Activated T-cell treated with anti-CD3 and anti-CD28 coated beads, Interleukin-2, amount 50 U/mL, for 4 hours (primary cell): ENCODE measurements around the gene PDE2A. TPM values are rescaled to one million over a fixed set of nuclear protein-coding genes. Genes with fewer than 3 reads are reported as not detected.

Experiments
- ATAC-seq, 2 donors: fragments of 200-7000 bp; cut with Tn5 transposase; one replicate each; pipeline ENCODE4 v1.10.0; 2021
- DNase-seq: peaks from one replicate; pipeline ENCODE4 v3.0.0-alpha.2; 2020
- H3K27me3 Mint-ChIP-seq: one replicate; pipeline ENCODE4 v1.8.0; 2021; ENCODE audit warnings: low read depth, mixed read lengths
- H3K36me3 Mint-ChIP-seq: one replicate; pipeline ENCODE4 v1.8.0; 2022; ENCODE audit warnings: mixed read lengths; ENCODE audit not compliant: insufficient read depth
- H3K4me1 Mint-ChIP-seq: one replicate; pipeline ENCODE4 v1.8.0; 2021; ENCODE audit warnings: low read depth, mixed read lengths
- H3K4me3 Mint-ChIP-seq: one replicate; pipeline ENCODE4 v1.8.0; 2021; ENCODE audit warnings: mild to moderate bottlenecking, moderate library complexity, mixed read lengths
- H3K9me3 Mint-ChIP-seq: one replicate; pipeline ENCODE4 v1.8.0; 2021; ENCODE audit warnings: mixed read lengths
- total RNA-seq, 3 donors: library from RNA; stranded (reverse); gene quantifications; one replicate each; pipeline ENCODE4 v1.2.1, GENCODE V29; 2021

PDE2A gene
- total RNA-seq, 3 donors from 2014 or later, result 0.53 to 0.71 (median 0.60) TPM

DNA sequence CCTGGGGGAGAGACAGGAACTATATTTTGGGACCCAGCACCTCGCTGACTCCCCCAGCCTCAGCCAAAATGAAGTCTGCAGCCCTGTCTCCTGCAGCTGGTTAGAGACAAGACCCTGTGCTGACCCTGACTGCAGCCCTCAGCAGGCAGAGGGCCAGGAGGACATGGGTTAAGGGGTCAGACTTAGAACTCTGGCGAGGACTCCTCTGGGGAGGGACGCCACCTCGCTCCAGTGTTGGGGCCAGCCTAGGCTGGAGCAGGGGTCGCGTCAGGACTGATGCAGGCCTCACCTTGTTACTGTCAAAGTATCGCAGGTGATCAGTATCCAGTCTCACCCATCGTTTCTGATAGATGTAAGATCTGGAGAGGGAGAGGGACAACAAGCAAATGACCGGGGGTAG is 36.9 kb upstream of the PDE2A start:
- H3K36me3 Mint-ChIP-seq, result peaks cover 36% of the 10 kb centered on the region
- H3K9me3 Mint-ChIP-seq, result no peaks in the 10 kb centered on the region
- no peak overlapping the region for H3K4me3 Mint-ChIP-seq
- DNase-seq (no peak), ATAC-seq (no peak)
- H3K4me1 Mint-ChIP-seq, result peaks cover 12% of the 10 kb centered on the region
- no peaks in the 10 kb centered on the region for H3K27me3 Mint-ChIP-seq

DNA sequence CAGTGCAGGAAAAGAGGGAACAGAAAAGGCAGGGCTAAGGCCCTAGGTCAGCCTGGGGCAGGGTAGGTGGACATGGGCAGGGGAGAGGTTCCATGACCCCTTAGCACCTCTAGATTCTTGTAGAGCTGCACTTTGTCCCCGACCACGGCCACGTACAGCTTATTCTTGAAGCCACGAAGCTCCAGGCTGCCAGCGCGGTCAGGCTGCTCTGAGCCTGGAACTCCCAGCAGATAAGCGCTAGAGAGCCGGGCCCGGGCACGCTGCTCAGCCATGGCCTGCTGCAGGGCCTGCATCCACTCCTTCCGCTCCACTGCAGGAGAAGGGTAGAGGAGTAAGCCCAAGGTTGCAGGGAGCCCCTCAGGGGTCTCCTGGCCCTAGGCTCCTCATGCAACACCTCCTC is 36.1 kb upstream of the PDE2A start:
- H3K4me1 Mint-ChIP-seq, result peaks cover 8% of the 10 kb centered on the region
- no peak for ATAC-seq
- no peaks in the 10 kb centered on the region for H3K9me3 Mint-ChIP-seq
- no peaks in the 10 kb centered on the region for H3K27me3 Mint-ChIP-seq
- H3K36me3 Mint-ChIP-seq, result peaks cover 40% of the 10 kb centered on the region
- H3K4me3 Mint-ChIP-seq, result no peak overlapping the region
- no peak for DNase-seq

DNA sequence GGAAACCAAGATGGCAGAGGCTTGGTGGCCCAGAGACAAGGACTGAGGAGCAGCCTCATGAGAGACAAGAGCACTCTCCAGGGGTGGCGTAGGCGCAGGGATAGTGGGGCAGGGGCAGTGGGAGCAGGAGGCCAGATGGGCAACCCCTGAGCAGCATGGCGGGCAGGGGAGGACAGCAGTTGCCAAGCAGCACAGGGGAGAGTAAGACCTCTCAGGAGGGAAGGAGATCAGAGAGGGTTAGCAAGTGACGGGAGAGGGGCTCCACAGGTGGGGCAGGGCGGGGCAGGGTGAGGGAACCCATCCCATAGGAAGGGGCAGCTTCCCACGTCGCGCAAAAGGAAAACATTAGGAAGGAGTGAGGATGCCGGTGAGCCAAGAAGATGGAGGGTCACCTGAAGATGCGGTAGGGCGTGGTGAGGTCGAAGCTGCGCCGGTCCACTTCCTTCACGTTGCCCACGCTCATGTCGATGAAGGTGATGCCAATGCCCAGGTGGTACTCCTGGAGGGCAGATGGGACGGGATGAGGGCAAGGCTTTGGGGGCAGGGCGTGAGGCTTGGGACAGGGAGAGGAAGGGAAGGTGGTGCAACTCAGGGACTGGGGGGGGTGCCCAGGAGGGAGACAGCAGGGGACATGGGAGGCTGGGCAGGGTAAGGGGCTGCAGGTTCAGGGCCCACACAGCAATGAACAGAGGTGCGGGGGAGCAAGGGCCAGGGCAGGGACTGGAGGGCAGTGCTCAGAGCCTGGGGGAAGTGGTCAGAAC is 35.4 kb upstream of the PDE2A start:
- no peak overlapping the region for H3K4me3 Mint-ChIP-seq
- no peak for DNase-seq
- H3K36me3 Mint-ChIP-seq, result peaks cover 43% of the 10 kb centered on the region

DNA sequence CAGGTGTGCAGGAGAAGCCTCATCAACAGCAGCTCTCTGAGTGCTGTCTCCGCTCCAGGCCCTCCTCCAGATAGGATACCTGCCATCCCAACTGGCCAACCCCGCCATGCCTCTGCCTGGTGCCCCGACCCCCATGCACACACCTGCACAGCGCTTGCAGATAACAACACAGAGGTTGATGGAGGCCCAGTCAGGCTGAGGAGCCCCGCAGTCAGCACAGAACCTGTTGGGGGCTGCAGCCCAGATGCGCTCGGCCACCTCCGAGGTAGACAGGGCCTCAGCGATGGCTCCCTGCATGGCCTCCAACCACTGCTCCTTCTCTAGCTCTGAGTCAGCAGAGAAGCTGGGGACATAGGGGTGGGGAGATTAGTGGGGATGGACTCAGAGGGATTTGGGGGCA is 32.8 kb upstream of the PDE2A start:
- Mint-ChIP-seq H3K4me3 (no peak overlapping the region), H3K27me3 (no peaks in the 10 kb centered on the region), H3K9me3 (no peaks in the 10 kb centered on the region), H3K4me1 (no peaks in the 10 kb centered on the region), H3K36me3 (peaks cover 45% of the 10 kb centered on the region)
- no peak for ATAC-seq
- no peak for DNase-seq

More for the DNA sequence above, 35.4 kb upstream of the PDE2A start:
- Mint-ChIP-seq H3K9me3 (no peaks in the 10 kb centered on the region), H3K27me3 (no peaks in the 10 kb centered on the region), H3K4me1 (peaks cover 3% of the 10 kb centered on the region)
- ATAC-seq, result no peak

DNA sequence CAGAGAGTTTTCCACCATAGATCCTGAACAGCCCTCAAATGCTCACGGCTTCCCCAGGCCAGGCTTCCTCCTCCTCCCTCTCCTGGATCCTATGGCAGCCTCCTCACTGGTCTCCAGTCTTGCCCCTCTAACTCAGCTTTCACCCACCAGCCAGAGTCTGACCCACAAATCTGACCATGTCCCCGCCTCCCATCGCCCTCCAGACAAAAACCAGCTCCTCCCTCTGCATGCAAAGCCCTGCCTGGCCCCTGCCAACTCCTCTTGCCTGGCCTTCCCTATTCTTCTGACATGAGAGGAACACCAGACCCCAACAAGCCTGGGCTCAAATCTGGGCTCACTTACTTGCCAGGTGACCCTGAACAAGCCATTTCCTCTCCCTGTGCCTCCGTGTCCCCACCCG is 32.4 kb upstream of the PDE2A start:
- Mint-ChIP-seq H3K4me1 (no peaks in the 10 kb centered on the region), H3K9me3 (no peaks in the 10 kb centered on the region), H3K4me3 (no peak overlapping the region), H3K27me3 (no peaks in the 10 kb centered on the region), H3K36me3 (peaks cover 45% of the 10 kb centered on the region)
- DNase-seq (no peak), ATAC-seq (no peak)

DNA sequence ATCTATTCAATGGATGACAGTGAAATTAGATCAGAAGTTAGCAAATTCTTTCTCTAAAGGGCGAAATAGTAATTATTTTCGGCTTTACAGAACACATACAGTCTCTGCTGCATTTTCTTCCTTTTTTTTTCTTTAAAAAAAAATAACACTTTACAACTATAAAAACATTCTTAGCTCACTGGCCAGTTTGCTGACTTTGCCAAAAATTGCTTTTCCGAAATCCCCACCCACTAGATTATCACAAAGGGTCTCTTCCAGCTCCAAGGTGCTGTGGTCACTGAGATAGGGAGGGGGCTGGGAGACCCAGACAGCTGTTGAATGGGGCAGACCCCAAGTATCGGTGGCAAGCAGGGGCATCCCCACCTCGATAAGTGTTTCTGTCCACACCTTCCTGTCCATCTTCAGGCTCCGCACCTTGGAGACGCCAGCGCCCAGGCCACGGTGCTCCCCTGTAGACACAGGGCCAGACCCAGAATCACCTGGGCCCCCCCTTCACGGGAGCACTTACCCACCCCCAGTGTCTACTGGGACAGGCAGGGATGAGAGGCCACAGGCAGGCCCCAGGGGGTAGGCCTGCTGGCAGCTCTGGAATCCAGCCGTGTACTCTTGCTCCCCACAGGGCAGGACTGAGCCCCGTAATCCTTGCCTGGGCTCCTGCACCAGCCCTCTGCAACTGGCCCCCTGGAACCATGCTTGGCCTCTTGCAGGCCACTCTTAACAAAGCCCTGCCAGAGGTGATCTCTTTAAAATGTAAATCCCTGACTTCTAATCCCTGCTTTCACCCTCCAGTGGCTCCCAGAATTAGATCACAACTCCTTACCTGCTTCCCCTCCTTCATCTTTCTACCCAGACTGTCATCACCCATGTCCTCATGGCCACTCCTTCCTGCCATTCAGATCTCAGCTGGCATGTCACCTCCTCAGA is 31.5 kb upstream of the PDE2A start:
- H3K4me3 Mint-ChIP-seq, result no peak overlapping the region
- no peaks in the 10 kb centered on the region for H3K9me3 Mint-ChIP-seq
- no peaks in the 10 kb centered on the region for H3K27me3 Mint-ChIP-seq
- no peaks in the 10 kb centered on the region for H3K4me1 Mint-ChIP-seq
- ATAC-seq, result no peak
- DNase-seq, result no peak
- peaks cover 42% of the 10 kb centered on the region for H3K36me3 Mint-ChIP-seq

DNA sequence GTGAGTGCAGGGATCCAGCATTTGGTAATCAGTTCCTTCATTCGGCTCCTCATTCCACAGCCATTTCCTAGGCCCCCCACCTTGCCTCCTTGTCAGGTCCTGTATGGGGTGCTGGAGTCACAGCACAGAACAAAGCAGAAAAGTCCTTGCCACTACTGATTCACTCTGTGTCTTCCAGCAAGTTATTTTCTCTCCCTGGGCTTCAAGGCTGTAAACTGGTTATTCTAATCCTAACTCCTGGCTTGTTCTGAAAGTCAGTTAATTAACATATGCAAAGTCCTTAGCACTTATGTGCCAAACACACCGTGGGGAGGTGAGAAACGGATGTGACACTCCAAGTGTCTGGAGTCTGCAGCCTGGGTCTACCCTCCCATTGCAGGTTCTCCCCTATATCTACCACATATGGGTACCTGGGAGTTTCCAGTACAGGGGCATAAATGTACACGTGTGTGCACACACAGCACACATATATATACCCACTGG is 30.6 kb upstream of the PDE2A start:
- H3K9me3 Mint-ChIP-seq, result no peaks in the 10 kb centered on the region
- no peak overlapping the region for H3K4me3 Mint-ChIP-seq
- H3K36me3 Mint-ChIP-seq, result peaks cover 45% of the 10 kb centered on the region
- DNase-seq (no peak), ATAC-seq (no peak)
- H3K4me1 Mint-ChIP-seq, result no peaks in the 10 kb centered on the region
- no peaks in the 10 kb centered on the region for H3K27me3 Mint-ChIP-seq

DNA sequence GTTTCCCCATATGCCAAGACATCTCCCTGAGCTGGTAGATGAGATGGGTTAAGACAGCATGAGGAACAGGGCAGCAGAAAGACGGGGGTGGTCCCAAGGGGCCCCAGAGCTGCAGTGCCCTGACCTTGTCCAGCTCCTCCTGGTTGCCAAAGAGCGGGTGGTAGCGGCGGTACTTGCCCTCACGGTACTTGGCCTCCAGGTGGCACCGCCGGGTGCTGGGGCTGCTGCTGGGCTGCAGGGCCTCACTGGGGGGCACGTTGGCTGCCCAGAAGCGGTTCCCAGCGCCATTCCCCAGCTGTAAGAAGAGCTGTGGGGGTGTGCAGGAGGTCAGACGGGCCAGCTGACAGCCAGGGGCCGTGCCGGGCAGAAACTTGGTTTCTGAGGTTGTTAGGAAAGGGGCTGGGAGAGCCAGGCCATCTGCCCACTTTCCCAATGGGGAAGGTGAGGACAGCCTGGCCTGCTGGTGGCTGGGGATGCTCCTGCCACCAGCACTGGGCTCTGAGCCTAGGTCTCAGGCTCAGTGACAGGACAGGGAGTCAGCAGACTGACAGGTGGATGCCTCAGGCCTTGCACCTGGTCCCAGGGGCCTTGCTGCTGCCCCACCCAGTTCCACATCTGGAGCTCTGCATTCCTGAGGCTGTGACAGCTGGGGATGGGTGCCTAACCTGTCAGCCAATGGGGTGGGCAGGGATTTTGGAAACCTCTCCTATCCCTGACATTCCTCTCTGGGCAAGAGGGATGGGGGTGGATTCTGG is 30.0 kb upstream of the PDE2A start:
- Mint-ChIP-seq H3K9me3 (no peaks in the 10 kb centered on the region), H3K27me3 (no peaks in the 10 kb centered on the region), H3K4me3 (no peak overlapping the region), H3K4me1 (no peaks in the 10 kb centered on the region), H3K36me3 (peaks cover 46% of the 10 kb centered on the region)
- no peak for DNase-seq
- no peak for ATAC-seq

DNA sequence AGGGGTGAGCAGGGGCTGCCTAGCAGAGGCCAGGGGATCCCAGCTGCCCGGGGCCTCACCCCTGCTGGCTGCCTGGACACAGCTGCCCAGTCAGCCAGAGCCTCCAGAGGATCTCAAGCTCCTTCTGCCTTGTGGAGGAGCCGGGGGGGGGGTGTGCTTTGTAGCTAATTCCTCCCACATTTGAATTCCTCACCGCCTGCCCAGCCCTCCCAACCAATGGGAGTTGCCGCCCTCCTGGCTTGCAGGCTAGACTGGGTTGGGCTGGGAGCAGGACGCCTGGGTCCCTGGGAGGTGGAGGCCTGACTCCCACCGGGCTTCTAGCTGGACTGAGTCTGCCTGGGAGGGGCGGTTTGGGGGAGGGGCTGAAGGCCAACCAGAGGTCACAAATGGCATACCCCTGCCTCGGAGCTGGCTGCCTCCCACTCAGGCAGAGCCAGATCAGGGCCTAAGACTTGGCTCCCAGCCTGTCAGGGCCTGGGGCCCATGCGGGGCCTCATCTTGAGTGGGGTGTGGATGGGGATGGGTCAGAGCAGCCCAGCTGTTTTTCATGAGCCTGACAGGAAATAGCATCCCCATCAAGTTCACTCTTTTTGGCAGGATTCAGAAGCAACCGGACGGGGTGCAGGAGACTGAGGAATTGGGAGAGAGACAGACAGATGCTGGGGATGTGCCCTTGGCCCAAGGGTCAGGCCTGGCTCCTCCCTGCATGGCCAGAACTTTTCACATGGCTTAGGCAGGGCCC is 29.2 kb upstream of the PDE2A start:
- no peaks in the 10 kb centered on the region for H3K27me3 Mint-ChIP-seq
- H3K4me3 Mint-ChIP-seq, result no peak overlapping the region
- ATAC-seq (no peak), DNase-seq (no peak)
- peaks cover 49% of the 10 kb centered on the region for H3K36me3 Mint-ChIP-seq
- no peaks in the 10 kb centered on the region for H3K9me3 Mint-ChIP-seq
- H3K4me1 Mint-ChIP-seq, result no peaks in the 10 kb centered on the region

DNA sequence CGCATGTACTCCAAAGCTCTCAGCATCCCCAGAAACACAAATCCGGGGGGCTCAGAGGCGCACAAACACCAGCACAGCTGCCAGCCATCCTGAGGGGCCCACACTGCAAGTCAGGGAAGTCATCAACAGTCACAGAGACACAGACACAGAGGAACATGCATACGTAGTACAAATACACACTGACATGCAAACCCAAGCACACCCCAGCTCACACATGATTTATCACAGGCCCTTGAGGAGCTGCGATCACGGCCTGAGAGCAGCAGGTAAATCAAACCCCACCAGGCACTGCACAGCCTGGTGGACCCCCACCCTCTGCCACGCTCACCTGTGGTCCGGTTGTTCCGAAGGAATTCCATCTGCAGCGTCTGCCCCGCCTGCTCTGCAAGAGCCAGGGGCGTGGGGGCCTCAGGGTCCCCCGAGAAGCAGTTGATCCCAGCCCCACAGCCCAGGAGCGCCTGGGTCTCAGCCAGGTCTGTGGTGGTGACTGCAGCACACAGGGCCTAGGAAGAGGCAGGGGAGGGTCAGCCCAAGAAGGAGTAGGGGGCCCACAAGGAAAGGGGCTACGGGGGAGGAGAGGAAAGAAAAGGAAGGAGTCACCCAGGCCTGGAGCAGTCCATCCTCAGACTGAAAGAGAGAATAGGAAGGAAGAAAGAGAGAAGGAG is 28.5 kb upstream of the PDE2A start:
- ATAC-seq, result no peak
- Mint-ChIP-seq H3K4me1 (no peaks in the 10 kb centered on the region), H3K9me3 (no peaks in the 10 kb centered on the region), H3K27me3 (no peaks in the 10 kb centered on the region), H3K36me3 (peaks cover 49% of the 10 kb centered on the region), H3K4me3 (no peak overlapping the region)
- DNase-seq, result no peak

DNA sequence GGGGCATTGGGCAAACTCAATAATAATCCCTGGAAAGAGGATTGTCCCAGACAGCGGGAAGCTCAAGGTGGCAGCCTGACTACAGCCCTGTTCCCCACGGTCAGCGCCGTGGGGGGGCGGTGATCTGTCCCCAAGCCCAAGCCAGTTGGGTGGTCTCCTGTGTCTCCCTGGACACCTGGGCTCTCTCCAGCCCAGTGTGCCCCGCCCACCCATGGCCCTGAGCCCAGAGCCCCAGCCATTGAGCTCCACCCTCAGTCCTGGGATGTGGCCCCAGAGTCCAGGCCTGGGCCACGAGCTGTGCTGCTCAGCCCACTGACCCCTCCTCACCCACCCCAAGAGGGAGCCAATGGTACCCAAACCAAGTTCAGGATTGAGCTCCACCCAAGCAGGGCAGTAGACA is 27.9 kb upstream of the PDE2A start:
- DNase-seq (no peak), ATAC-seq (no peak)
- H3K36me3 Mint-ChIP-seq, result peaks cover 45% of the 10 kb centered on the region
- H3K9me3 Mint-ChIP-seq, result no peaks in the 10 kb centered on the region
- H3K4me1 Mint-ChIP-seq, result no peaks in the 10 kb centered on the region
- H3K4me3 Mint-ChIP-seq, result no peak overlapping the region
- H3K27me3 Mint-ChIP-seq, result no peaks in the 10 kb centered on the region

DNA sequence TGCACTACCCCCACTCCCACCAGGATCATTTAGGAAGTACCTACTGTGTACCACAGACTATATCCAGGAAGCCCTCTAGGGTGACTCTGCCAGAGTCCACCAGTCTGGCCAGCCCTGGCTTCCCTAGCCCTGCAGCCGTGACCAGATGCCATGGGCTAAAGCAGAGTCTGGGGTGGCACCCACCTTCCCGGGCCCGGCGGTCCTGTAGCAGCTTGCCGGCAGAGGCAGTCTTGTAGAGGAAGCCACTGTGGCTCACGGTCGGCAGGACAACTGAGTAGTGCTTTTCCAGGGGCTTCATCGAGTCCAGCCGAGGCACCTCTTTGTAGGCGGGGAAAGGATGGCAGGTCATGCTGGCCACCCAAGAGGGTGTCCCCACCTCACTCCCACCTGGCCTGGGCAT is 27.2 kb upstream of the PDE2A start:
- H3K36me3 Mint-ChIP-seq, result peaks cover 41% of the 10 kb centered on the region
- no peaks in the 10 kb centered on the region for H3K9me3 Mint-ChIP-seq
- no peak overlapping the region for H3K4me3 Mint-ChIP-seq
- DNase-seq, result no peak
- no peaks in the 10 kb centered on the region for H3K27me3 Mint-ChIP-seq
- ATAC-seq, result no peak
- no peaks in the 10 kb centered on the region for H3K4me1 Mint-ChIP-seq

DNA sequence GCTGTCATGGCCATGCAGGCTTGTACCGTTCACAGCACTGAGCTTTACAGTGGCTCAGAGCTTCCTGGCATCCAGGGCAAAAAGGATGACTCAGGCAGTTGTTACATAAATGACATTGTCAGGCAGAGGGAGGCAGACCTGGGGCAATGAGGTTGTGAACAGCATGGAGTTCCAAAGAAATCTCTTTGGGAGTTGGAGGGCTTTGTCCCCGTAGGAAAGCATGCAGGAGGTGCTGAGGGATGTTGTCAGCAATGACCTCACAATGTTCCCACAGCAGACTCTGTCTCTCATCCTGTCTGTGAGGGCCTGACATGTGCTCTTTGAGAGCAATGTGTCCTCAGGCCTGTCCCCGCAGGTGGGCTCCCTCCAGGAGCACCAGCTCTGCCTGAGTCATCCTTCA is 25.9 kb upstream of the PDE2A start:
- Mint-ChIP-seq H3K9me3 (no peaks in the 10 kb centered on the region), H3K27me3 (no peaks in the 10 kb centered on the region), H3K4me1 (no peaks in the 10 kb centered on the region), H3K36me3 (peaks cover 37% of the 10 kb centered on the region), H3K4me3 (no peak overlapping the region)
- DNase-seq (no peak), ATAC-seq (no peak)
